Upper lobe of left lung (tissue), 6 donors: ENCODE measurements around the gene ANO2. TPM values are rescaled to one million over a fixed set of nuclear protein-coding genes. Genes with fewer than 3 reads are reported as not detected.
A peak's percentile ranks its signal among the peaks of the same experiment; 100 is the strongest.

Experiments used
- ATAC-seq, 2 donors: fragments of 200-7000 bp; cut with Tn5 transposase; one replicate each; pipeline ENCODE4 v1.9.1; 2022; ENCODE audit warnings: mild to moderate bottlenecking in 2 of 2, moderate library complexity in 2 of 2; ENCODE audit not compliant: low FRiP score in 2 of 2
- DNase-seq, 2 donors: peaks; one replicate each; pipeline ENCODE4 v3.0.0-alpha.2; 2019 to 2020
- H3K27ac ChIP-seq, 4 donors: fragments of 200-600 bp; sonication (generic); one replicate each; pipeline ENCODE4 v1.5.1; 2016 to 2019
- H3K27me3 ChIP-seq, 4 donors: fragments of 200-600 bp; sonication (generic); one replicate each; pipeline ENCODE4 v1.5.1; 2017 to 2019
- H3K36me3 ChIP-seq, 4 donors: fragments of 200-600 bp; sonication (generic); one replicate each; pipeline ENCODE4 v1.5.1; 2016 to 2019
- H3K4me1 ChIP-seq, 4 donors: fragments of 200-600 bp; sonication (generic); one replicate each; pipeline ENCODE4 v1.5.1; 2018 to 2019
- H3K4me3 ChIP-seq, 4 donors: fragments of 200-600 bp; sonication (generic); one replicate each; pipeline ENCODE4 v1.5.1; 2017 to 2019; ENCODE audit warnings: mild to moderate bottlenecking in 2 of 4, moderate library complexity in 1 of 4
- H3K9me3 ChIP-seq, 4 donors: fragments of 200-600 bp; sonication (generic); one replicate each; pipeline ENCODE4 v1.5.1; 2018 to 2019
- EP300 ChIP-seq, 4 donors: sonication (generic); formaldehyde crosslinking; IDR thresholded peaks; one replicate each; pipeline ENCODE4 v1.5.1; 2017; ENCODE audit warnings: antibody characterized with exemption in 4 of 4, control low read depth in 2 of 4
- POLR2A ChIP-seq, 4 donors: fragments of 450-650 bp; IDR thresholded peaks; one replicate each; pipeline ENCODE4 v1.5.1; 2016 to 2017; ENCODE audit warnings: antibody characterized with exemption in 4 of 4, mild to moderate bottlenecking in 2 of 4
- POLR2AphosphoS5 ChIP-seq, 2 donors: sonication (generic); formaldehyde crosslinking; IDR thresholded peaks; one replicate each; pipeline ENCODE4 v1.5.1; 2017; ENCODE audit warnings: antibody characterized with exemption in 2 of 2
- WGBS, 2 donors: methylation state at CpG; one replicate each; pipeline ENCODE4 v1.1.5; 2017 to 2018; 5-methylcytosine and 5-hydroxymethylcytosine counted together
- total RNA-seq, 6 donors: library from RNA; depleted of rRNA in 4 of 6; stranded (reverse); fragments of >200 nt in 4 of 6; gene quantifications; one replicate each; pipeline versions ENCODE4 v1.1.0 to v1.2.1, GENCODE V29; 2016 to 2021
- TF ChIP-seq, protein P1 (sequence below), 6 experiments: fragments of 450-650 bp in 4 of 6; fragments of 200-600 bp in 2 of 6; sonication (generic) in 2 of 6; IDR thresholded peaks; one replicate each; pipeline ENCODE4 v1.5.1; 2016 to 2019; ENCODE audit warnings: antibody characterized with exemption in 6 of 6
- donor health status: DM: no; HTN: no; CAD: no; lungs with moderate emphysema.
- donor health status: DM: no; HTN: yes; CAD: no; lungs with severe emphysema.

ANO2 gene
- total RNA-seq, 6 donors from 2014 or later, result 4.4 to 78.6 (median 17.5) TPM

DNA sequence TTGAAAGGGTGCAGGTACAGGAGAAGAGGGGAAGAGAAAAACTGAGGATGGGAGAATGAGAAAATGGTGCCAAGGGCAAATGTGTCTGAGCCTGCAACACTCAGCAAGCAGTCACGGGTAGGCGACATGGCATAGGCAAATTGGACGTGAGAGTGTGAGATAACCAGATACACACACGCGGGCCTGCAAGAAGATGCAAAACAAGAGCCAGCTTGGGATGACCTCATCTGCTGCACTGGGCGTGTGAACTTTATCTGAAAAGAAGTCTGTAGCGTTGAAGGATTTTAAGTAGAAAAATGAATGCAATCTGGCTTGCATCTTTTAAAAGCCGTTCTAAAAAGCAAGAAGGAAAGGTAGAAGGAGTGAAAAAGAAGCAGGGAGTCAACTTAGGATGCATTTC lies 352.7 kb downstream of the ANO2 start:
- Histone ChIP-seq H3K4me1 (no peaks in the 10 kb centered on the region), H3K9me3 (no peaks in the 10 kb centered on the region), H3K27me3 (no peaks in the 10 kb centered on the region), H3K27ac (no peak overlapping the region), H3K4me3 (no peak overlapping the region), H3K36me3 (no peaks in the 10 kb centered on the region)
- TF ChIP-seq POLR2AphosphoS5 (IDR thresholded peaks at IDR 0.05), result no peak
- TF ChIP-seq, protein P1, sequence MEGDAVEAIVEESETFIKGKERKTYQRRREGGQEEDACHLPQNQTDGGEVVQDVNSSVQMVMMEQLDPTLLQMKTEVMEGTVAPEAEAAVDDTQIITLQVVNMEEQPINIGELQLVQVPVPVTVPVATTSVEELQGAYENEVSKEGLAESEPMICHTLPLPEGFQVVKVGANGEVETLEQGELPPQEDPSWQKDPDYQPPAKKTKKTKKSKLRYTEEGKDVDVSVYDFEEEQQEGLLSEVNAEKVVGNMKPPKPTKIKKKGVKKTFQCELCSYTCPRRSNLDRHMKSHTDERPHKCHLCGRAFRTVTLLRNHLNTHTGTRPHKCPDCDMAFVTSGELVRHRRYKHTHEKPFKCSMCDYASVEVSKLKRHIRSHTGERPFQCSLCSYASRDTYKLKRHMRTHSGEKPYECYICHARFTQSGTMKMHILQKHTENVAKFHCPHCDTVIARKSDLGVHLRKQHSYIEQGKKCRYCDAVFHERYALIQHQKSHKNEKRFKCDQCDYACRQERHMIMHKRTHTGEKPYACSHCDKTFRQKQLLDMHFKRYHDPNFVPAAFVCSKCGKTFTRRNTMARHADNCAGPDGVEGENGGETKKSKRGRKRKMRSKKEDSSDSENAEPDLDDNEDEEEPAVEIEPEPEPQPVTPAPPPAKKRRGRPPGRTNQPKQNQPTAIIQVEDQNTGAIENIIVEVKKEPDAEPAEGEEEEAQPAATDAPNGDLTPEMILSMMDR (IDR thresholded peaks at IDR 0.05), result no peak
- no peak for TF ChIP-seq POLR2A (IDR thresholded peaks at IDR 0.05)
- no peak for TF ChIP-seq EP300 (IDR thresholded peaks at IDR 0.05)
- 87 to 90% methylated on average over 8 of the region's 8 CpGs for WGBS, 2 donors
- DNase-seq (no peak), ATAC-seq (peak in 1 of 2 donors; percentile 38)

DNA sequence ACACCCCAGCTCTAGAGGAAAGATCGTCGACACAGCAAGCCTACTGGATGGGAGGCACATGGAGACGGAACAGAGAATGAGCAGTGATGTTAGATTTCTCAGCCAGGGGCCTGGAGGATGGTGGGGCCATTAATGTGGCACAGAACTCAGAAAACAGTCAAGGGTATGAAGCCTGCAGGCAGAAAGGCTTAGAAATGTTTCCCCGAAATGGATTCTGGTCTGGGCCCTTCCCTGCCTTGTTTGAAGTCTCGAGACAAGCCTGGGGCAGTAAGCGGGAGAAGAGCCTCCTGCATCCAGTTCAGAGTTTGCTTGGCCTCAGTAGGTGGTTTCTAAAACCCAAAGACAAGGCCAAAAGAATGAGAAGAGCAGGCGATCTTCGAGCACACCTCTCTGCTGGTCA lies 354.7 kb downstream of the ANO2 start:
- Histone ChIP-seq H3K27me3 (no peaks in the 10 kb centered on the region), H3K9me3 (no peaks in the 10 kb centered on the region), H3K36me3 (no peaks in the 10 kb centered on the region), H3K4me1 (peaks cover 0 to 1% (median 0%) of the 10 kb centered on the region in 4 donors), H3K27ac (no peak overlapping the region), H3K4me3 (no peak overlapping the region)
- no peak for DNase-seq
- no peak for ATAC-seq
- TF ChIP-seq POLR2A (IDR thresholded peaks at IDR 0.05) (no peak), EP300 (IDR thresholded peaks at IDR 0.05) (no peak), POLR2AphosphoS5 (IDR thresholded peaks at IDR 0.05) (no peak)
- TF ChIP-seq, protein P1 (IDR thresholded peaks at IDR 0.05), result no peak
- 92 to 93% methylated on average over 8 of the region's 8 CpGs for WGBS, 2 donors

DNA sequence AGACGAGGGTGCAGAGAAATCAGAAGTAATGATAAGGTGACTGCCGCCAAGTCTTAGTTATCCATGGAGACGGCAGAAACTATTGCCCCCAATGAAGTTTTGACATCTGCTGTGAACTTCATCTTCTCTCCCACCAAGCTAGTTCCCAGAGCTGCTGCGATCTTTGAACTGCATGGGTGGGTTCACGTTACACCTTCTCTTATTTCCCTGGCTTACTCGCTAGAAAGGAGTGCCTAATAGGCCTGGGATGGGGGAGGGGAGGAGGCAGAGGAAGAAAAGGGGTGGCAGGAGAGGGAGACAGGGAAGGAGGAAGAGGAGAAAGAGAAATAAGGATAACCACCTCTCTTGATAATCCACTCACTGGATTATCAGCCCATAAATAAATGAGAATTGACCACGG lies 356.0 kb downstream of the ANO2 start:
- 83% methylated on average over 7 of the region's 7 CpGs for WGBS, 2 donors
- no peaks in the 10 kb centered on the region for H3K9me3 ChIP-seq
- DNase-seq, result no peak
- H3K27ac ChIP-seq, result no peak overlapping the region
- TF ChIP-seq POLR2AphosphoS5 (IDR thresholded peaks at IDR 0.05) (no peak), EP300 (IDR thresholded peaks at IDR 0.05) (no peak), POLR2A (IDR thresholded peaks at IDR 0.05) (no peak)
- TF ChIP-seq, protein P1 (IDR thresholded peaks at IDR 0.05), result no peak
- H3K4me3 ChIP-seq, result no peak overlapping the region
- ATAC-seq, result no peak
- H3K27me3 ChIP-seq, result no peaks in the 10 kb centered on the region
- H3K4me1 ChIP-seq, result peaks cover 0 to 8% (median 0%) of the 10 kb centered on the region in 4 donors
- no peaks in the 10 kb centered on the region for H3K36me3 ChIP-seq

DNA sequence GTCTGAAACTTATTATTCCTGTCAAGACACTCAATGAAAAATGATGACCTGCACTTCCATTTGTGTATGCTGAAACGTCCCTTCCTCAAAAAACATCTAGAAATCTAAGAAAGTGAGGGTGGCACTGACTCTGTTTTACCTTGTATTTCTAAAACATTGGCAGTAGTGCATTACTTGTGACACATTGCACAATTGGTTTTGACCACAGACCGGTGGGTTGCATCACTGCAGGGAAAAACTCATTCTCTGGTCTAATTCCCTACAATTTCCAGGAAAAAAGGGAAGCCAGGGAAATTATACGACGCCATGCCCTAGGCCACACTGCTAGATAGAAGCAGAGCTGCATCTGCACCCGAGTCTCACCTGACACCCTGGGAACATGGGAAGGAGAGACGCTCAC lies 356.5 kb downstream of the ANO2 start:
- DNase-seq, result no peak
- WGBS, 2 donors, result 61 to 63% methylated on average over 6 of the region's 6 CpGs
- ATAC-seq, result no peak
- Histone ChIP-seq H3K27ac (no peak overlapping the region), H3K4me3 (no peak overlapping the region), H3K4me1 (peaks cover 0 to 8% (median 0%) of the 10 kb centered on the region in 4 donors), H3K27me3 (no peaks in the 10 kb centered on the region), H3K36me3 (no peaks in the 10 kb centered on the region), H3K9me3 (no peaks in the 10 kb centered on the region)
- TF ChIP-seq POLR2A (IDR thresholded peaks at IDR 0.05), result no peak
- TF ChIP-seq POLR2AphosphoS5 (IDR thresholded peaks at IDR 0.05), result no peak
- TF ChIP-seq, protein P1 (IDR thresholded peaks at IDR 0.05), result no peak
- no peak for TF ChIP-seq EP300 (IDR thresholded peaks at IDR 0.05)

DNA sequence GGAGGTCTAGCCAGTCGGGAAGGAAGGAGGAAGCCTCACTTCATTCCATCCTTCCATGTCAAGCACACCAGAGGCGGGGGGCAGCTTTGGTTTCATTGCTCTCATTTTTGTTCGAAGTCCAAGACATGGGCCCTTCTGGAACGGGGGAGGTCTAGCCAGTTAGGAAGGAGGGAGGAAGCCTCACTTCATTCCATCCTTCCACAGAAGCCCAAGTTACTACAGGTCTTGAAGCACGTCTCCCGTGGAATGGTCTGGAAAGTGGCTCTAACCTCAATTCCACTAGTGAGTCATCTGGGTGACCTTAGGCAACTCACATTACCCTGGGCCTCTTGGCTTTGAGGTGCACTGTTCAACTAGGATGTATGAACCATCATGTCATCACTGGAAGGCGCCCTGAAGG lies 356.9 kb downstream of the ANO2 start:
- DNase-seq (no peak), ATAC-seq (no peak)
- no peak overlapping the region for H3K27ac ChIP-seq
- no peak for TF ChIP-seq POLR2AphosphoS5 (IDR thresholded peaks at IDR 0.05)
- no peak for TF ChIP-seq POLR2A (IDR thresholded peaks at IDR 0.05)
- TF ChIP-seq EP300 (IDR thresholded peaks at IDR 0.05), result no peak
- TF ChIP-seq, protein P1 (IDR thresholded peaks at IDR 0.05), result no peak
- H3K4me1 ChIP-seq, result peaks cover 0 to 8% (median 0%) of the 10 kb centered on the region in 4 donors
- no peak overlapping the region for H3K4me3 ChIP-seq
- WGBS, 2 donors, result 83 to 85% methylated on average over 4 to 7 of the region's 7 CpGs
- H3K36me3 ChIP-seq, result no peaks in the 10 kb centered on the region
- H3K27me3 ChIP-seq, result no peaks in the 10 kb centered on the region
- H3K9me3 ChIP-seq, result no peaks in the 10 kb centered on the region
